Liver (tissue), 3 donors: ENCODE results near the gene SKOR1.

Experiments used
- EGR1 ChIP-seq, 2 donors: IDR thresholded peaks; 2 replicates each; pipeline ENCODE4 v1.6.1; 2016 to 2018; ENCODE audit warnings: antibody characterized with exemption in 2 of 2, low read depth in 2 of 2
- SP1 ChIP-seq: IDR thresholded peaks from 2 replicates; pipeline ENCODE4 v1.6.1; 2018; ENCODE audit warnings: antibody characterized with exemption, mild to moderate bottlenecking
- YY1 ChIP-seq: IDR thresholded peaks from 2 replicates; pipeline ENCODE4 v1.6.1; 2016; ENCODE audit warnings: antibody characterized with exemption, mild to moderate bottlenecking
- TF ChIP-seq, protein P1 (sequence below): fragments of 150-350 bp; IDR thresholded peaks from 2 replicates; pipeline ENCODE4 v1.5.1; 2017; ENCODE audit warnings: improper control_type of control experiment, low read depth, low read length; ENCODE audit not compliant: missing input control
- TF ChIP-seq, protein P2 (sequence below): IDR thresholded peaks from 2 replicates; pipeline ENCODE4 v1.6.1; 2016; ENCODE audit warnings: antibody characterized with exemption
- donor health status: healthy.
- donor health status: healthy.

DNA sequence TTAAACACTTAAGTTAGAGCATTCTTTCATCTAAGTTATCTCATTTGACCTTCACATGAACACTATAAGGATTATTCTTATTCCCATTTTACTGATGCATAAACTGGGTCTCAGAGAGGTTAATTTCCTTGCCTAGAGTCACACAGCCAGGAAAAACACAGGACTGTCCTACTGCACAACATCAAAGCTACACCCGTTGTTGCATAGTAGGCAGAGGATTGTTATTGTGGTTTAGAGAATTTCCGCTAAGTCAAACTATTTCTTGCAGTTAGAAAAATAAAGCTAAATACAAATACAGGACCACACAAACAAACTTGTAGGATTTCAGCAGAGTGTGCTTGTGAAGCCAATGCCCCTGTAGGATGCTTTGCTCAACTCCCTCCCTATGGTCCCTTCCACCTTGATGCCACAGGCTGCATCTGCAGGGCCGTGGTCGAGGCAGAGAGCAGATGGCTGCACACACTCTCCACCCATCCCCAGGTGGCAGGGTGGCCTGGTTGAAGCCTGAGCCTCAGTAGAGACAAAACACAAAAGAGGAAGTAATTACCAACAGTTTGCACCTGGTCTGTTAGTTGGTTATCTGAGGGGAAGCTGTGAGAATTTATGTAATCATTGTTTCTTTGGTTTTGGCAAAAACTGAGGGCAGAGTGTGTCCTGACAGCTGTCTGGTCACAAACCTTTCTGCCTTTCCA, 41.1 kb upstream of the SKOR1 start:
- TF ChIP-seq EGR1 (IDR thresholded peaks at IDR 0.05; ENCODE audit: low read depth in 2 of 2) (no peak), YY1 (no peak), SP1 (no peak)
- TF ChIP-seq, protein P1, sequence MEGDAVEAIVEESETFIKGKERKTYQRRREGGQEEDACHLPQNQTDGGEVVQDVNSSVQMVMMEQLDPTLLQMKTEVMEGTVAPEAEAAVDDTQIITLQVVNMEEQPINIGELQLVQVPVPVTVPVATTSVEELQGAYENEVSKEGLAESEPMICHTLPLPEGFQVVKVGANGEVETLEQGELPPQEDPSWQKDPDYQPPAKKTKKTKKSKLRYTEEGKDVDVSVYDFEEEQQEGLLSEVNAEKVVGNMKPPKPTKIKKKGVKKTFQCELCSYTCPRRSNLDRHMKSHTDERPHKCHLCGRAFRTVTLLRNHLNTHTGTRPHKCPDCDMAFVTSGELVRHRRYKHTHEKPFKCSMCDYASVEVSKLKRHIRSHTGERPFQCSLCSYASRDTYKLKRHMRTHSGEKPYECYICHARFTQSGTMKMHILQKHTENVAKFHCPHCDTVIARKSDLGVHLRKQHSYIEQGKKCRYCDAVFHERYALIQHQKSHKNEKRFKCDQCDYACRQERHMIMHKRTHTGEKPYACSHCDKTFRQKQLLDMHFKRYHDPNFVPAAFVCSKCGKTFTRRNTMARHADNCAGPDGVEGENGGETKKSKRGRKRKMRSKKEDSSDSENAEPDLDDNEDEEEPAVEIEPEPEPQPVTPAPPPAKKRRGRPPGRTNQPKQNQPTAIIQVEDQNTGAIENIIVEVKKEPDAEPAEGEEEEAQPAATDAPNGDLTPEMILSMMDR: no peak
- TF ChIP-seq, protein P2, sequence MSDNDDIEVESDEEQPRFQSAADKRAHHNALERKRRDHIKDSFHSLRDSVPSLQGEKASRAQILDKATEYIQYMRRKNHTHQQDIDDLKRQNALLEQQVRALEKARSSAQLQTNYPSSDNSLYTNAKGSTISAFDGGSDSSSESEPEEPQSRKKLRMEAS: no peak
